Limb (tissue), 2 donors: Measurements from ENCODE around the gene TNNC1.

Experiments
- DNase-seq, 2 donors: peaks; one replicate each; pipeline ENCODE4 v3.0.0-alpha.2; 2016; ENCODE audit errors: extremely low spot score in 2 of 2

Gene TNNC1

GRCh38 chr3:52458770-52459545, 5.1 kb upstream of the TNNC1 start:
- no peak for DNase-seq

DNA sequence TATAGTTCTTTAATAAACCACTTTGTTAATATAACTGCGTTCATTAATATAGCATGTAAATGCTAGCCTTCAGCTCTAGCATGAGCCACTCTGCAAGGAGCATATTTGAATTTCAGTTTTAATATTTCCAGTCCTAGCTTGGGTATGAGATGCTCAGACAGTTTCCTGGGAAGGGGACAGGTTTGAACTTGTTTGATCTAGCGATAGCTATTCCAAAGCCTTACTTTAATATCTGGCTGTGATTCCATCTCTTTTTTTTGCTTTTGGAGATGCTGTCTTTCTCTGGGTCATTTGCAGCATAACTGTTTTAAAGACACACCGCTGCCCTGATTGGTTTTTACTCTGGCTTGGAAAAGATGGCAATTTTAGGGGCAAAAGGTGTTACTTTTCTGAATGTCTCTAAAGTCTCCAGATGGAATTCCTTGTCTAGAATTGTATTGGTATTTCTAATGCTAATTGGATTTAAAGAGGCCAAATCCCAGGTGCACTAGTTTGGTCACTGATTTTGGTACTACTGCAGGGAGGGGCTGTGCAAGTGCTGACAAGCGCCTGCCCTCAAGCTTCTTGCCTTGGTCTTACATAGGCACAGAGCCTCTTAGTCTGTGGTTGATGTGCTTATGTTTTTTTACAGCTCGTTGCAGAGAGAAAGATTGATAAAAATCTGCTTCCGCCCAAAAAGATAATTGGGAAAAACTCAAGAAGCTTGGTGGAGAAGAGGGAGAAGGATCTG, 4.4 kb upstream of the TNNC1 start:
- no peak for DNase-seq

- DNase-seq: no peak
These were observed 3.0 kb upstream of the TNNC1 start for GRCh38 chr3:52456800-52457183.

DNA sequence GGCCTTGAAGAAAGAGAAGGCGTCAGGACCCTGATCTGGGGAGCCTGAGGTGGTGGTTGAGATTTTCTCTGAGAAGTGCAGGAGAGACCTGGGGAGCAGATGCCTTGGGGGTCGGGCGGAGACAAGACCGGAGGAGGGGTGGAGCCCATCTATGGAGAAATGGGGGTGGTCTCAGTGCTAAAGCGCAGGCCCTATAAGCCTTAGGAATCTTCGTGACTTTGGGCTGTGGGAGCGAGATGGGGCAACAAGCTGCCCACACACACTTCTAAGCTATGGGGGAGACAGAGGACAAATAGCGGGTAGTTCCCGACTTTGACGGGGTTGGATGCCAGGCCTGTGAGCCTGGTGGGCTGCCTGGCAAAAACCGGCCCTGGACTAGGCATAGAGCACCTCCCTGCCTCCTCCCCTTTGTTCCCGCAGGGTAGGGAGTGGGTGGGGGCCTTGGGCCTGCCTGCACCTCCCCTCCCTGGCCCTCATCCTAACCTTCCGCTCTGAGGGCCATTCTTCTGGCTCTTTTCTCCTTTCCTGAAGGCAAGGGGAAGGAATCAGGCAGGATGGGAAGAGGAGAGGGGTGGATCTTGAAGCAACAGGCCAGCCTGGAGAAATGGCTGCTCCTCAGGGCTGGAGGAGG, 2.4 kb upstream of the TNNC1 start:
- DNase-seq: peak; percentile 34 to 72

DNA sequence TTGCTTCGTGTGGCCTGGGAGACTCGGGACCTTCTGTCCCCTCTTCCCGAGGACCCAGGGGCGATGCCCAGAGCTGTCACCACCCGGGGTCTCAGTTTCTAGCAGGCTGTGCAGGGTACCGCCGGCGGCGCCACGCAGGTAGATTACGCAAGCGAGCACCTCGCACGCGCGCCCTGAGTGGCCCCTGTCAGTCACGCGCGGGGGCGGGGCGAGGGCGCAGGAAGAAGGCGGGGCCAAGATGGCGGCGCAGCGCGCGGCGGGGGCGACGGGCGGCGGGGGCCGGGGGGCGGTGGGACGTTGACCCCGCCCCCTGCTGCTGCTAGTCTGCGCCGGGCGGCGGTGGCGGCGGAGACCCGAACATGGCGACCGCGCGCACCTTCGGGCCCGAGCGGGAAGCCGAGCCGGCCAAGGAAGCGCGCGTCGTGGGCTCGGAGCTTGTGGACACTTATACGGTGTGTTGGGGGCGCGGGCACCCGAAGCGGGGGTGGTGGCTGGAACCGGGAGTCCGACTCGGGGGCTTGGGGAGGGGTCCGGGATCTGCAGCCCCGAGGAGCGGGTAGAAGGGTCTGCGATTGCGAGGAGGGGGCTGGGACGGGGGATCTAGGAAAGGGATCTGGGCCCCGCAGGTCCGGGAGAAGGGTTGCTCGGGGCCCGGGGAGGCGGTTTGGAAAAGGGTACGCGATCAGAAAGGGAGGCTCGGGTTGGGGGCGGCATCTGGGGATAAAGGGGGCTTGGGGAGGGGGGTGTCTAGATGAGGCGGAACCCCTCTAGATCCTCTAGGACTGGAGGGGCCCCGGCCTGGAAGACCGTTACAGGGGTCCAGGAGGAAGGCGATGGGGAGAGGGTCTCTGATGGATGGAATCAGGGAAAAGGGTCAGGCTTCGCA, 1.7 kb upstream of the TNNC1 start, which contains the start of gene NISCH:
Gene NISCH (plus strand): TSS at position 322 of the 886 bp plus-strand sequence. CDS start 38 bp downstream, at position 360.
- DNase-seq: peak; percentile 83 to 95

DNA sequence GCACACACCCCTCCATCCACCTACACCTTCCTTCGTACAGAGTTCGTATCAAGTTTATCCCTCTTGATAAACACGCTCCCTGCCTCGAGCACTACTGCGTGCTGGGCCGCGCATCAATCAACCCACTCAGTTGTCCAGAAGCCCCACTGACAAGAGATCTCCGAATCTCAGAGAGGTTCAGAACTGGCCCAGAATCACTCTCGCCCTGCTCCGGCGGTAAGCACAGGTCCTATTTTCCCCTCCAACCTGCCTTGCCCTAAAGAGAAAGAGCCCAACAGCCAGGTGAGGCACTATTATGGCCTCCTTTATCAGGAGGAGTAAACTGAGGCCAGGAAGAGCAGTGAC, 1.1 kb upstream of the TNNC1 start:
- DNase-seq: no peak

DNA sequence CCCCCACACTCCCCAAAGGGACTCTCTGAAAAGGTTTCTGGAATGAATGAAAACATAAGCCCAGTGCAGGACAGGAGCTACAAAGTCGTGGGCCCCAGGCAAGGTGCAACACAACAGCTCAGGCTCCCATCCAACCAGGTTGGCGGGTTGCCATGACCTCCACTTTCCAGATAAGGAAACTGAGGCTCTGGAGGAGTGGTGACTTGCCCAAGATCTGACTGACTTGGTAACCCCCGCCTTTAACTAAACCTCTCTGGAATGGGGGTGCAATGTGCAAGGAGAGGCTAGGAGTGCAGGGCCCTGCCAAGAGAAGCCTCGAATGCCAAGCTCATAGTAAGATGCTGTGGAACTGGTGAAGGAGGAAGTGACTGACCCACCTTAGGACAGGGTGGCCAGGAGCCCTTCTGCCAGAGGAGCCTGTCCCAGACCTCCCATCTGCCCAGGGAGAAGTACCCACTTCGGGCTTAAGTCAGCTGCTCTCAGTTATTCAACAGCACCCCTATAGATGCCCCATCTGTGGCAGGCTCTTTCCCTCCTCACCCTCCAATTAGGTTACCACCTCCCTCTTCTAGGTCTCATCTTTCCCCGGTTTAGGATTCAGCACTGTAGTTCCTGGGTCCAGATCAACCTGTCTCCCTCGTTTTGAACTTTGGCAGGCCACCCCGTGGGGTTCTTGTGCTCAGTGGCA, 553 bp upstream of the TNNC1 start:
- no peak for DNase-seq

- no peak for DNase-seq
These were observed 1.1 kb downstream of the TNNC1 start for GRCh38 chr3:52452570-52453221.

GRCh38 chr3:52452126-52452525, 1.7 kb downstream of the TNNC1 start:
- no peak for DNase-seq

GRCh38 chr3:52451237-52452083, 2.4 kb downstream of the TNNC1 start:
- DNase-seq: no peak

GRCh38 chr3:52450489-52451236, 3.2 kb downstream of the TNNC1 start:
- DNase-seq: no peak

DNA sequence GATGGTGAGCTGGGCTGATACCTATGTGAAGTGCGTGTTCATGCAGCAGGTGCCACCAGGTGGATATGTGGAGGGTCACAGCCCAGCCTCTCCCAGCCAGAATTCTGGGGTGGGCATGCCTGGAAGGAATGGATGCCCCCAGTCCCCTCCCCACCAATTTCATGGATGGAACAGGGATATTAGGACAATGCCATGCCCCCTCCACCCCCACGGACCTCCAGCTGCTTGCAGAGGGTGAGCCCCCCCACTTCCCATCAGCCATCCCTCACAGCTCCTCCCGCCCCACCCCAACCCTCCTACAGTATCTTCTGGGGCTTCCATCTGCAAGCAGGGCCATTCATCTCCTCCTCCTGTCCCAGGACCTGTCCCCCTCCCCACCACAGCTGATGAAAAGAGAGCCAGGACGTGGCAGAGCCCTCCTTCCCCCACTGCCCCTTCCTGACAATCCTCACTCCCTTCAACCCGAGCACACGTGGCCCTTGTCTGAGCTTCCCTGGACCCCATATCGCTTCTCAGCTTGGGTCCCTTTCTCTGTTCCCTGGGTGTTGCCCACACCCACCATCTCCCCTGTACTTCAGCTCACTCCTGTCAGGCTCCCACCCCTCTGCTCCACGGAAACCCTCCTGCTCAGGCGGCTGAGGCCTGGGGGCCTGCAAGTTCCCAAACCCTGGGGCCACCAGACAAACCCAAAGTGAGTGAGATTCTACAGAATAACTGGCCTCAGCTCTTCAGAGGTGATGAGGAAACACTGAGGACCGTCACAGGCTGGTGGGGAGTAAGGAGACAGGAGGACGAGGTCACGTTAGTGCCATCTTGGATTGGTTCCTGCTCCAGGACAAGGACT, 6.1 kb downstream of the TNNC1 start:
- DNase-seq: no peak

DNA sequence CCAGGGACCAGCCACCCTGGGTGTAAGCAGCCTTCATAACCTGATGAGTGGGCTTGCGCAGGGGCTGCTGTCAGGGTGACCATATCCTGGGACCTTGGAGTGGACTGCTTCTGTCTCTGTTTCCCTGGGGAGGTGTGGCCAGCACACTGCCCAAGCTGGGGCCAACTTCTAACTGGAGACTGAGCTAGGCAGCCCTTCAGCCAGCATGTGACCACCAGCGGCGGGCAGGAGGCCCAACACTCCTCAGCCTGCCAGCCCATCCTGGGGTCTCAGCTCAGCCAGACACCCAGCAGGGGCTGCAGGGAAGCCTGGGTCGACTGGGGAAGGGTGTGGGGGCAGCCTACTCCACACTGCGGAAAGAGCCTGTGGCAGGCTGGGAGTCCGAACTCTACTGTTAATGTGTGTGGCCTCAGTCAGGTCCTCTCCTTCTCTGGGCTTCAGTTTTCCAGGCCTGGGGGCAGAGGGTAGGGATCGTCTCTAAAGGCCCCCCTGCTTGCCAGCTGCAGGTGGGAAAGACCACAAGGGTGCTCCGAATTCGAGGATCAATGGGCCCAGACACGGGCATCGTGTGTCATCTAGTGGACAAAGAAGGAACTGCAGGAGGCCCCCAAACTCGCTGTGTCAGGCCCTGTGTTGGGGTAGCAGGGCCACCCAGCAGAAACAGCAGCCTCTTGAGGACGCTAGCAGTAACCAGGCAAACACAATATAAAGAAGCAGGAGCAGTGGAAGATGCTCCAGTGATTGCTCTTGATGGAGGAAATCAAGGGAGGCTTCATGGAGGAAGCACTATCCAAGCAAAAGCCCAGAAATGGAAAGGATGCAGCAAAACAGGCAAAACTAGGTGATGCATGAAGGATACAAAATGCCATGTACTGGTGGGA, 7.0 kb downstream of the TNNC1 start:
- DNase-seq: peak; percentile 55 to 81

GRCh38 chr3:52446042-52446441, 7.8 kb downstream of the TNNC1 start:
- no peak for DNase-seq

DNA sequence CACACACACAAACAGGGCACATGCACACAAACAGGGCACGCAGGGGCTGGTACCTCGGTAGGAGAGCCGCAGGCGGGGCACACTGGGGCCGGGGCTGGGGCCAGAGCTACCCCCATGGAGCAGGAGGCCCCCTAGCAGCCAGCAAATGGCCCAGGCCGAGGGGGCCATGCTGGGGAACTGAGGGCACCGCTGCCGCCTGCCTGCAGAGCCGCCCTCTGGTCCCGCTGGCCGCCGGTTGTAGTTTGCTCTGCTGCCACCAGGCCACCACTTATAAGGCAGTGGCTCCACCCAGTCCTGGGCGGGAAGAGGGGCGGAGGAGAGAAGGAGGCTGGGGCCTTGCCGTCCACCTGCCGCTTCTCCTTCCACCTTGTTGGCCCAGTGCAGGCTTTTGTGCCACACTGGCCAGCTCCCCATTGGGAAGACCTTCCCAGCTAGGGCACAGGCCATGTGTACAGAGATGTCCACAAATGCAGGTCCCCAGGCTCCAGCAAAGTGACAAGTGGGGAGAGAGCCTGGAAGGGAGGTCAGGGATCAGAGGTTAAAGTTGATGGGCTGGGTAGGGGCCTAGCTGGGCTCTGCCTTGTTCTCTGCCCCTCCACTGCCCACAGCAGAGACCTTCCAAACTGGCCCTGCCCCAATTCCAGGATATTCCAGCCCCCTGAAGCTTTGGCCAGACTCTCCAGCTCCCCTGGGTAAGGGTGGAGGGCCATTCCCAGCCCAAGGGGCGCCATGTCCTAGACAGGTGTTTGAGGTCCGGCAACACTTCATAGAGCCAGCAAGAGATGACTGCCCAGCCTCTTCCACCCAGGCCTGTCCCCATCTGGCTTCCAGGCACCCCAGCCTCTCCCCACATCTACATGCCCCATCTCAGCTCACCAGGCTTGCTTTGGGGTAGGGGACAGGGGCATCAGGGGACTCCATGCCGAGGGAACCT, 8.7 kb downstream of the TNNC1 start, which contains the start of gene SEMA3G:
Gene SEMA3G (minus strand): TSS at position 244 of the 934 bp plus-strand sequence. CDS start 76 bp downstream, at position 168.
- peak; percentile 52 to 68 for DNase-seq
